HG02678 (cell line): Measurements from ENCODE around the gene LCN9.
"Not testable (repeated sequence)": the region's sequence is repeated elsewhere in the genome, so short reads cannot be mapped to it uniquely, and the experiment has no call there.

Experiments used
- ATAC-seq: cut with Tn5 transposase; IDR thresholded peaks from one replicate; pipeline ENCODE4 v1.9.1; 2021; ENCODE audit warnings: mild to moderate bottlenecking, moderate library complexity; ENCODE audit not compliant: unreplicated experiment

Gene LCN9

DNA sequence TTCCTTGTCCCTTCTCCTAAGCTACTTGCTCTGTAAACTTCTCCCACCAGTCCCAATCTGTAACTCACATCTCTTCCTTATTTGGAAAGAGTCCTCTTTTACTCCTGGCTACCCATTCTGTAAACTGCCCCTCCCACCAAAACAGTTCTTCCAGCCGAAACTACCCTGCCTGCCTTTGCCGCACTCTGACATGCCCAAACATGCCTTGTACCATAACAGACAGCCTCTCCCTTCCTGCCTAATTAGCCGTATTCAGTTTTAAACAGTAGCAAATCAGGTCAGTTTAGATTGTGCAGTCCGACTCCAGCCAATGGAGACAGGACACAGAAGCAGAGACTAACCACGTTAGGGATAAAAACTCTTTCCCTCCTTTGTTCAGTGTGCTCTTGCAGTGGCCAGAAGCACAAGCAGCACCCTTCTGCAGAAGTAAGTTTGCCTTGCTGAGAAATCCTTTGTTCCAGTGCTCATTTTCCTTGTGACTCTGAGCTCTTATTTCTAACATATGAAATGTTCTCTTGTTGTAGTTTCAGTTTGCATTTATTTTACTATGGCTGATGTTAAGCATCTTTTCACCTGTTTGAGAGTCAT, 18.4 kb upstream of the LCN9 start:
- ATAC-seq: no peak

DNA sequence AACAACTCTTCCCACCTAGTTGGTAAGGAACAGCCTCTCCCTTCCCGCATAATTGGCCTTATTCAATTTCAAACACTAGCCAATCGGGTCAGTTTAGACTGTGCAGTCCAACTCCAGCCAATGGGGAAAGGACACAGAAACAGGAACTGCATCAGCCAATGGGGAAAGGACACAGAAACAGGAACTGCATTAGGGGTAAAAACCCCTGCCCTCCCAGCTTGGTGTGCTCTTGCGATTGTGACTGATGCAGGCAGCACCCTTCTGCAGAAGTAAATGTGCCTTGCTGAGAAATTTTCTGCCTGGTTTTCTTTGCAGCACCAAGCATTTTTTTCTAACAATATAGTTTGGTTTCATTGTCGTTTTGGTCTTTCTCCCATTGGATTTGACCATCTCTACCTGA, 15.2 kb upstream of the LCN9 start:
- ATAC-seq: no peak

DNA sequence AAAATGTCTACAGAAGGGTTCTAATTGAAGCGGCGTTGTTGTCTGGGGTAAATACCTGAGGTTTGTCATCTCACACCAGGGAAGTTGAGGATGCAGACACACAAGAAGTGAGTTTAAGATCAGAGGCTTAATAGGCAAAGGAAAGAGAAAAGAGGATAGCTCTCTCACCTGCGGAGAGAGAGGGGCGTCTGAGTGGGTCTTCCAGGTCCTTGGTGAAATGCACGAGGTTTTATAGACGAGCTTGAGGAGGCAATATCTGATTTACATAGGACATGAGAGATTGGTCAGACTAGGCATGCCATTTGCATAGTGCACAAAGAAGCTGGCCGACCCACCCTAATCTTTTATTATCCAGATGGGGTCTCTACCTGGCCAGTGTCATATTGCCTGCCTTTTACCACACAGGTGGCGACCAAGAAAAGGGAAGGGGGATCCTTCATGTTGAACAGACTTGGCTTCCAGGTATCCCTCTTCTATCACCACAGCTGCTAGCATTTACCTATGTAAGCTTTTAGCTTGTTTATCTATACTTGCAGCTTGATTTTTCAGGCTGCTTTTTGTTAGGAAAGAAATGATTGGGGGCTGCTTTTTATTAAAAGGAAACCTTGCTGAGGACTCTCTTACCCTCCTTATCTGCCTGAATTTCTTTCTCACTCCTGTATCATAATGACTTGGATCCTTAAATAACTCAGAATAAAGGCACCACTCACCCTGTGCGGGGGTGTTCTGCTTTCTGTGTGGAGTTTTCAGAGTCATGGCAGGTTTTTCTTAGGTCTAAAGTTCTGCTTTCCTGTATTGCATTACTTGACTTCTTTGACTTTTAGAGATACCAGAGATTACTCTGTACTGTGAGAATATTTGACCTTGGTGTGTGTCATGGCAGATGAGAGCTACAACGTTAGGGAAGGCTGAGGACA, 14.4 kb upstream of the LCN9 start:
- ATAC-seq: no peak

DNA sequence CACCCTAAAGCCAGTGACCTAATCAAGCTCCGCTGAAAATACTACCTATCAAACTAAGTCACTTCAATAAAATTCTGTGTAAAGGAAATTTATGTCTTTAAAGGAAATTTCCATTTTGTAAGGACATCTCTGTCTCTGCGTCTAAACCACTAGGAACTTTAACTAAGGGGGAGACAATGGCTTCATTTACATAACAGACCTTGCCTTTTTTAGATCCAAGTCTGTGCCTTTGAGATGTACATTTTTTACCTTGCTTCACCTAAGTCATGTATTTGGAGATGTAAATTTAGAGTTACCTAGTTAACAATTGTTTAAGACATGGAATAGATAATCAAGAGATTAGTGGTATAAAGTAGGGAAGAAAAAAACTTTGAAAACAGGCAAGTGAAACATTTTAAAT, 13.6 kb upstream of the LCN9 start:
- ATAC-seq: no peak

DNA sequence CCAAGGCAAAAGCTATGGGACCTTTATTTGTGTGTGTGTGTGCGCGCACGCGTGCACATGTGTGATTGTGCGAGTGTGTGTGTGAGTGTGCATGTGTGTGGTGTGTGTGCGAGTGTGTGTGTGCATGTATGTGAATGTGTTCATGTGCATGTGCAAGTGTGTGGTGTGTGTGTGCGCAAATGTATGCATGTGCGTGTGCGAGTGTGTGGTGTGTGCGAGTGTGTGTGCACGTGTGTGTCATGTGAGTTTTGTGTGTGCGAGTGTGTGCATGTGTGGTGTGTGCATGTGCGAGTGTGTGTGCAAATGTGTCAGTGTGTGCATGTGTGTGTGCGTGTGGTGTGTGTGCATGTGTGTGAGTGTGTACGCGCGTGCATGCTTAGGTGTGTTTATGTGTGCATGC, 12.7 kb upstream of the LCN9 start:
- ATAC-seq: no peak

DNA sequence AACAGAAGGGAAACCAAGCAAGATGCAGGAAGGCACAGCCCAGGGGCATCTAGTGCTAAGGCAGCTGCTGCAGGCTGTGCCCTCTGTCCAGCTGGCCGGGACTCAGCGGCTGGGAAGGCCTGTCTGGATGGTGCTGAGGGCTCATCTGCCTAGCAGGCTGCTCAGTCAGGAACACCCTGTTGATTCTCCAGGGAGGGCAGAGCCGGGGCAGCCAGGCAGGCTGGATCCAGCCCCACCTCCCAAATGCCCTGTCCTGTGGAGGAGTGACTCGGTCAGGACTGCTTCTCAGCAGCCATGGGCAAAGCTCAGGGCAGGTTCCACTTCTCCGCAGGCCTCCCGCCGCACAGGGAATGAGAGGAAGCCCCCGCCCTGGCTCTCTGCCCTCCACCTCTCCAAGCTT, 7.8 kb upstream of the LCN9 start:
- ATAC-seq: no peak

DNA sequence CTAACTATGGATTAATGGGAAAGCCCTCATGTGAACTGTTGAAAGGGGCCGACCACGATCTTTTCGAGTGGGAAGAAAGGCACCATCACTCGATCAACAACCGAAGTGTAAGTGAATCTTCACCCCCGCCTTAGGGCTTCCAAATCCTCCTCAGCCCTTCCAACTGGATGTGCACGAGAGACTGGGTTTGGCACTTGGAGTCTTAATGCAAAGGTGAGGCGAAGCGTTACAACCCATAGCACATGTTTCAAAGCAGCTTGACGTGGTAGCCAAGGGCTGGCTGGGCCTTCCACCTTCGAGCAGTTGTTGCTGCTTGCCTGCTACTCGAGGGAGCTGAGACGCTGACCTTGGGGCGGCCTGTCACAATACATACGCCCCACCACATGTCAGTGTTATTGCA, 5.7 kb upstream of the LCN9 start:
- no peak for ATAC-seq

DNA sequence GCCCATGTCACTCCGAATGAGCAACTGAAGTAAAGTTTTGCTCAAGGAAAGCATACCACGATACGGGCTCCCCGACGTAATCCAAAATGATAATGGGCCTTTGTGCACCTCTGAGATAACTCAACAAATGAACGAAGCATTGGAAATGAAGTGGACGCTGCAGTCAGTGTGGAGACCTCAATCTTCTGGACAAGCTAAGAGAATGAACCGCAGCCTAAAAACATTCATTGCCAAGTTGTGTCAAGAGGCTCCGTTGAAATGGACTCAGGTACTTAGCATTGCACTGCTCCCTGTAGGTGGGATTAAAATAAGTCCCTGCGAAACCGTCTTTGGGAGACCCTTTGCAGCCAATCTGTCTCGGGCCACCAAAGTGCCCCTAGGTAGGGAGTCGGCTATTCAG, 3.9 kb upstream of the LCN9 start:
- no peak for ATAC-seq

DNA sequence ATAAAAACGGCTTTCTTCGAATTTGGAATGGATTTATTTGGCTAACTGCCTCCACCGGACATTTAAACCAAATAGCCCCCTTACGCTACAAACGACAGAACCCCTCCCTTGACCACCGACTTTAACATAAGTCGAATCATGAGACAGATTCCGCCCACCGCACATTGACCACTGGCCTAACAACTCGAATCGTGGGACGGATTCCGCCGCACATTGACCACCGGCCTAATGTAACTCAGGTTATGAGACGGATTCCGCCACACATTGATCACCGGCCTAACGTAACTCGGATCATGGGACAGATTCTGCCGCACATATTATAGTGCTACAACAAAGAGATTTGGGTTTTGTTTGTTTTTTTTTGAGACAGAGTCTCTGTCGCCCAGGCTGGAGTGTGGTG, 2.7 kb upstream of the LCN9 start:
- no peak for ATAC-seq

DNA sequence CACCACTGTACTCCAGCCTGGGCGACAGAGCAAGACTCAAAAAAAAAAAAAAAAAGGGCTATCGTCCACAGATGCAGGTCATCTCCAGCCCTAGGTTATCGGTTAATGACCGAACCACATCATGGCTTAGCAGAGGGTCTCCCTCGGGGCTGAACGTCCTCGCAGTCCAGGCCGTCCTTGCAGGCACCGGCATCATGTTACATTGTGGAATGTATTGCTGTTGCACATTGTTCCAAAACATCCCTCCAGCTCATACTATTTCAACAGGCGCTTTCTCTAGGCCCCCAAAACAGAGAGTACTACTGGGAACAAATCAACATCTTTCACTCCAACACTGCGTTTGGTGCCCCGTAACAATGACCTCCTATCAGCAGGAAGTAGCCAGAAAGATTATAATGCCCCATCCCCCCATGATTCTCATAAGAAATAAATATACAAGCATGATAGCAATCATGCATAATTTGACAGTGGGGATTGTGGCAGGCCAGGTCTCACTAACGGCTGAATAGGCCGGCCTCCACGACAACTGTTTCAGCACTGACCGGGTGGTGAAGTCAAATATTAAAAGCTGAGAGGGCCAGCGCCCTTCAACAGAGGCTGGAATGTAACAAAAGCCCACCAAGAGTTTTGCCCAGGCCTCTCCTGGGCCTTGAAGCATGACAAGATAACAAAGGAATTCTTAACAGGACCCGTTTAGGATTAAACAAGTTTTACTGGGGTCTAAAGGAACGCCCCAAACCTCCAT, 1.1 kb upstream of the LCN9 start:
- ATAC-seq: no peak

DNA sequence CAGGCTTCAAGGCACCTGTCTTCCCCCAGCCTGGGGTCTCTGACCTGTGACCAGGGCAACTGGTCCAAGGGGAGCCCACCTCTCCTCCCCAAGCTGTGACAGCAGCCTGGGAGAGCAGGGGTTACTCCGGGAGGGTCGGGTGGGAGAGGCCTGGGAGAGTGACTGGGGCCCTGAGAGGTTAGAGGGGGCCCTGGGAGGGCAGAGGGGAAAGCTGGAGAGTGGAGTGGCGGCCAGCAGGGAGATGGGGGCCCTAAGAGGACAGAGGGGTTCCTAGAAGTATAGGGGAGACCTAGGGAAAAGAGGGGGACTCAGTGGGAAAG, 302 bp downstream of the LCN9 start:
- no peak for ATAC-seq

DNA sequence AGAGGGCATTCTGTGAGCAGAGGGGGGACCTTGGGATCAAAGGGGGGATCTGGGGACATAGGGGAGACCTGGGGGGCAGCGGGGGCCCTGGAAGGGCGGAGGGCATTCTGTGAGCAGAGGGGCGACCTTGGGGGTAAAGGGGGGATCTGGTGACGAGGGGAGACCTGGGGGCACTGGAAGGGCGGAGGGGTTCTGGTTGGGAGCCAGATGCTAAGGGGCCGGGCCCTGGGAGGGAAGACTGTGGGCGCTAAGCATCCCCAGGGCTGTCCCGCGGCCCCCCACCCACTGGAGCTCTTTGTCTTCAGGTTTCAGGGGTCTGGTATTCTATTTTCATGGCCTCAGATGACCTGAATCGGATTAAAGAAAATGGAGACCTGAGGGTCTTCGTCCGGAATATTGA, 748 bp downstream of the LCN9 start:
- no peak for ATAC-seq

DNA sequence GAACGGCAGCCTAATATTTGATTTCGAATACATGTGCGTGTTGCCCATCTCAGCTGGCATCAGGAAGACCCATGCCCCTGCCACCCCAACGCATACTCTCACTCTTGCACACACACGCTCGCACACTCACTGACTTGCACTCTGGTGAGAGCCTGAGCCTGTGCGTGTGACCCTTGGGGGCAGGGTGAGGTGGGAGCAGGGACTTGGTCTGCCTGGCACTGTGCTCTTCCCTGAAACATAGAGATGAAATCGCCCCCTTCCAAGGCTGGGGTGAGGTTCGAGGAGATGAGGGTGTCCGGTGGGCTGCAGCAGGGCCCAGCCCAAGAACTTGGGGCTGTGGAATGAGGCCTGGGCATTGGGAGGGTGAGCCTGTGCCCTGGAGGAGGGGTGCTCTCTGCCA, 1.2 kb downstream of the LCN9 start:
- no peak for ATAC-seq

DNA sequence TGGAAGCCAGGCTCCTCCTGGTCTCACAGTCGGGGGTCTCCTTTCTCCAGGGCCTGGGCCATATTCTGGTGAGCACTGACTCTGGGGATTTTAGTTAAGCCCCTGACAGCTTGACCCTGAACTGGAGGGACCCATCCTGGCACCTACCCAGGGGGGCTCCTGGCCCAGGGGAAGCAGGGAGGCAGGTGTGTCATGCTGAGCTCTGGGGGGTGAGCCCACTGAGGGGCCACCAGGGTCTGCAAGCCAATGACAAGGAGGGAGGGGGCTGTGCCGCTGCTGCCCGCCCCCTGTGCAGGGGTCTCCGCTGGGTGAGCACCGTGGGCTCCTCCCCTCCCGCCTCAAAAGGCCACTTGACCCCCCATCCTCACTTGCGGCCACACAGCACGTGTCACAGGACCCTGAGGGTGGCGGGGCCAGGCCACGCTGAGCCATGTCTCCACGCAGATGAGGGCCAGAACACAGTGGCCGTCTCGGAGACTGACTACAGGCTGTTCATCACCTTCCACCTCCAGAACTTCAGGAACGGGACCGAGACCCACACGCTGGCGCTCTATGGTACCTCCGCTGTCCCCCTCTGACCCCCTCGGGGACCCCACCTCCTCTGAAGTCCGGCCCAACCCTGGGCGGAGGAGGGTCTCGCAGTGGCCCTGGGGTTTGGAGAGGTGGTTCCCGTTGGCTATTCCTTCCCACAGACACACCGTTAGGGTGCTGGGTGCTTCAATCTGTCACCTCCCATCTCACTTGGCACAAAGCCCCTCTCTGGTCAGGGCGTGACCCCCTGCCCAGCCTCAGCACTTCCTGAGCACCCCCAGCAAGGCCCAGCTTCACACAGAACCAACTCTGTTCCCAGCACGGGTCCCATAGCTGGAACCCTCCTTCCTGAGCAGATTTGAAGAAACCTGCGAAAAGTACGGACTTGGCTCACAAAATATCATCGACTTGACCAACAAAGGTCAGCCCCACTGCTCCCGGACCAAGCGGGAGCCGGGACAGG, 2.0 kb downstream of the LCN9 start:
- no peak for ATAC-seq

DNA sequence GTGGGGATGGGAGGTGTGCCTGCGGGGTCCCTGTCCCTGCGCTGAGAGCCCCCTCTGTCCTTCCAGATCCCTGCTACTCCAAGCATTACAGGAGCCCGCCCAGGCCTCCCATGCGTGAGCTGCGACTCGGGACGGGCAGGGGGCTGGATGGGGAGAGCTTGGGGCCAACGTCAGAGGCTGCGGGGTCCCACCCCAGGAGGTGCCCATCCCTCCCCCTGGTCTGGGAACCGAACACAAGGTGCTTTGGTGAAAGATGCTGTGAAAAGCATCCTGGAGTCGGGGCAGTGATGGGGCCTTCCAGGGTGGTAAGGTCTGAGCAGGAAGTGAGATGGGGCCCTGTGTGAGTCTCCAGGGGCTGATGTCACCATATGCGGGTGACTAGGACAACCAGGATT, 2.7 kb downstream of the LCN9 start:
- no peak for ATAC-seq

DNA sequence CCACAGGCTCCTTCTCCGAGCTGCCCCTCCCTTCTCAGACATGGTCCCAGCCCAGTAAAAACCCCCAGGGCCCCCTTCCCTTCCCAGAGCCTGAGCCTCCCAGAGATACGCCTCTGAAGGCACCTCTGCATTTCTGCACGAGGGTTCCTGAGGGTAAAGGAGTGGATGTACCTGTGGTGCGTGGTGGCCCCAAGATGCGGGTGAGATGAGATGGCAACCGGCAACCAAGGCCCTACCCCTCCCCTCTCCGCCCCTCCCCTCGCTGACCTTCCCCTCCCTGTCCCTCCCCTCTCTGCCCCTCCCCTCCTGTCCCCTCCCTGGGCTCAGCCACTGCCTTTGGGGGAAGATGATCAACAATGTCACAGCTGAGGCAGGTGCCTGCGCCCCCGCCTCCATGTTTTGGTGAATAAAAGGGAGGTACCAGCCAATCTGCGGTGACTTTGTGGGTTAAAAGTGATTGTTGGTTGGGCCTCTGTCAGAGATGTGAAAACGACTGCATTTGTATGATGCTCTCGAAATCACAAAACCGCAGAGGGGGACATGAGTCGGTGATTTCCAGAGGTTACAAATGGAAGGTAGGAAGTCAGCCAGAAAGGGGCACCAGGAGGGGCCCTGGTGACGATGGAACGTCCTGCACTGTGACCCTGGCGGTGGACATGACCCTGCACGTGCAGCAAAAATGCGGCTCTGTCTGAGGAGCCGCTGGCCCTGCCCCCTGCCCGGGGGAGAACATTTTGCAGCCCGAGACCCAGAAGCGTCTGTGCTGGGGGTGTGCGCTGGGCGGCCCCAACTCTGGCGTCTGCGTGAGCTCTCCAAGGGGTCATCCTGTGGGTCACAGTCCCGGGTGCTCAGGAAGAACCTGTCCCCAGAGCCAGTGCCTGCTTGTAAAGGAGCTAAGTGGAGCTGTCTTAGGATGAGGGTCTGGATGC, 3.7 kb downstream of the LCN9 start:
- ATAC-seq: no peak

DNA sequence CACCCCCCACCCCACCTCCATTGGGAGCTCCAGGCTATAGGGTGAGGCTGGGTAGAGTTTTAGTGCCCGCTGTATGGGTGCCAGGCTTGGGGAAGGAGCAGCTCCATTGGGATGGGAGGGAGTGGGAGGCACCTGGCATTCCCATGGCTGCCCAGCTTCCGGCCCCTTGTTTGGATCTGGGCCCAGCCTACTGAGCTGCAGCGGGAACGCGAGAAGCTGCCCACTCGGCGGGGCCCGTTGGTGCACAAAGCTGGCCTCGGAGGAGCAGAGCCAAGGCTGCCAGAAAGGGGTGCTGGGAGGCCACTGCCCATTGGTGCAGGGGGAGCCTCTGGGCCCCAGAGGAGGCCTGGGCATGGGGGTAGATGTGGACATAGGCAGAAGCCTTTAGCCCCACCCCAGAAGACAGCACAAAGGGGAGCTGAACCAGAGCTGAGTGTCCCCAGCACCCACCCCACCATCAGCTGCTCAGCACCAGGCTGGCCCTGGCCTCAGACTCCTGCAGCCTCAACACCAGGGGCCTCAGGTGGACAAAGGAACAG, 4.4 kb downstream of the LCN9 start:
- no peak for ATAC-seq

DNA sequence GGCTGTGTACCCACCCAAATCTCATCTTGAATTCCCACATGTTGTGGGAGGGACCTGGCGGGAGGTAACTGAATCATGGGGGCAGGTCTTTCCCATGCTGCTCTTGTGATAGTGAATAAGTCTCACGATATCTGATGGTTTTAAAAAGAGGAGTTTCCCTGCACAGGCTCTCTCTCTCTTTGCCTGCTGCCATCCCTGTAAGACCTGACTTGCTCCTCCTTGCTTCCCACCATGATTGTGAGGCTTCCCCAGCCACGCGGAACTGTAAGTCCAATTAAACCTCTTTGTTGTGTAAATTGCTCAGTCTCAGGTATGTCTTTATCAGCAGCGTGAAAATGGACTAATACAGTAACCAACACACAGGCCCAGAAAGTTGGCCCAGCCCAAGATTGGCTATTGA, 5.9 kb downstream of the LCN9 start:
- ATAC-seq: not testable (repeated sequence)

DNA sequence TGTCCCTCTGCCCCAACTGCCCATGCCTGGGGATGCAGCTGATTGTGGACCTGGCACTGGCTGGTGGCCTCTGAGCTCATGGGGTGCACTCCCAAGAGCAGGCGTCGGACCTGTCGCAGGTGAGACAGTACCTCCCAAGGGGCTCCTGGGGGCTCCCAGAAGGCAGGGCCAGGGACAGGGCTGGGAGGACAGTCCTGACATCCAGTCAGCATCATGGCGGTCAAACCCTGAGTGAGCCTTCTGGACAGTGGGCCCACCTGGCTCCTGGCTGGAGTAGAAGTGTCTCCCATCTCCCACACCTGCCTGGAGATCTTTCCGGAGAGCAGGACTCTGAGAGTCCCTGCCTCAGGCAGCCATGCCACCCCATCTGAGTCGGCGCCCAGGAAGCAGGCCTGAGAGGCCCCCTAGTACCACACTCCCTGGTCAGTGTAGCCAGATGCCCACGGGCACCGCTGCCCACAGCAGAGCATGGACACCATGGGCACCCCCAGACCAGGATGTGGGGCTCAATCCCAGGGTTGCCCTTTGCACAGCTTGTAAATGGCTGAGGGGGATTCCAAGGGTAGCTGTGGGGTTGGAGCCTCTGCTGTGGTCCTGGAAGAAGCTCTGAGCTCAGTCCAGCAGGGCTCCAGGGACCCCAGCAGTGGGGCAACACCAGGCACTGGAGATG, 6.6 kb downstream of the LCN9 start:
- no peak for ATAC-seq
